ENCODE results near the gene NUP88.

DNA sequence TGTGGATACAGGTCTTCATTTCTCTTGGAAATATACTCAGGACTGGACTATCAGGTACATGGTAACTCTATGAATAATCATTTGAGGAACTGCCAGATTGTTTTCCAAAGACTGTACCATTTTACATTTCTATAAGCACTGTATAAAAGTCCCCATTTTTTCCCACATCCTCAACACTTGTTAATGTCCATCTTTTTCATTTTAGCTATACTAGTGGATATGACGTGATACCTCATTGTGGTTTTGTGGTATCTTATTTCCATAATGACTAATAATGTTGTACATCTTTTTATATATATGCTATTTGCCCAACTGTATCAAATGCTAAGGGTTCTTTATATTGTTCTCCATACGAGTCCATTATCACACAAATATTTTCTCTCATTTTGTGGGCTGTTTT is 22.9 kb downstream of the NUP88 start:
- no peak for TF ChIP-seq EZH2phosphoT487 (IDR thresholded peaks at IDR 0.05; ENCODE audit: low read length)
- TF ChIP-seq, protein P1, sequence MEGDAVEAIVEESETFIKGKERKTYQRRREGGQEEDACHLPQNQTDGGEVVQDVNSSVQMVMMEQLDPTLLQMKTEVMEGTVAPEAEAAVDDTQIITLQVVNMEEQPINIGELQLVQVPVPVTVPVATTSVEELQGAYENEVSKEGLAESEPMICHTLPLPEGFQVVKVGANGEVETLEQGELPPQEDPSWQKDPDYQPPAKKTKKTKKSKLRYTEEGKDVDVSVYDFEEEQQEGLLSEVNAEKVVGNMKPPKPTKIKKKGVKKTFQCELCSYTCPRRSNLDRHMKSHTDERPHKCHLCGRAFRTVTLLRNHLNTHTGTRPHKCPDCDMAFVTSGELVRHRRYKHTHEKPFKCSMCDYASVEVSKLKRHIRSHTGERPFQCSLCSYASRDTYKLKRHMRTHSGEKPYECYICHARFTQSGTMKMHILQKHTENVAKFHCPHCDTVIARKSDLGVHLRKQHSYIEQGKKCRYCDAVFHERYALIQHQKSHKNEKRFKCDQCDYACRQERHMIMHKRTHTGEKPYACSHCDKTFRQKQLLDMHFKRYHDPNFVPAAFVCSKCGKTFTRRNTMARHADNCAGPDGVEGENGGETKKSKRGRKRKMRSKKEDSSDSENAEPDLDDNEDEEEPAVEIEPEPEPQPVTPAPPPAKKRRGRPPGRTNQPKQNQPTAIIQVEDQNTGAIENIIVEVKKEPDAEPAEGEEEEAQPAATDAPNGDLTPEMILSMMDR (IDR thresholded peaks at IDR 0.05; ENCODE audit: low read length) = no peak

All from MM.1S (cell line).